Forelimb muscle (tissue), 1 donor: ENCODE data around the gene HMX1. TPM values are rescaled to one million over a fixed set of nuclear protein-coding genes. Genes with fewer than 3 reads are reported as not detected.

ENCODE experiments used
- DNase-seq: peaks from one replicate; pipeline ENCODE4 v3.0.0-alpha.2; 2013; ENCODE audit warnings: low read depth
- polyA plus RNA-seq: library from polyadenylated mRNA; unstranded; fragments of 120-200 nt; gene quantifications from one replicate; pipeline ENCODE4 v1.2.1, GENCODE V29; 2013; ENCODE audit not compliant: insufficient read length

The HMX1 gene
- polyA plus RNA-seq, 1 donor: 0.14 TPM

GRCh38 chr4:8893227-8893623 lies 21.6 kb upstream of the HMX1 start:
- no peak for DNase-seq

GRCh38 chr4:8892556-8893226 lies 21.1 kb upstream of the HMX1 start:
- no peak for DNase-seq

- no peak for DNase-seq
Observed at GRCh38 chr4:8891646-8892555, 20.3 kb upstream of the HMX1 start.

- DNase-seq: no peak
Observed at GRCh38 chr4:8891255-8891645, 19.6 kb upstream of the HMX1 start.

- no peak for DNase-seq
Observed at GRCh38 chr4:8888856-8889255, 17.2 kb upstream of the HMX1 start.

GRCh38 chr4:8886612-8887406 lies 15.2 kb upstream of the HMX1 start:
- DNase-seq: no peak

GRCh38 chr4:8882239-8882638 lies 10.6 kb upstream of the HMX1 start:
- no peak for DNase-seq

- no peak for DNase-seq
Observed at GRCh38 chr4:8880851-8881250, 9.2 kb upstream of the HMX1 start.

- no peak for DNase-seq
Observed at GRCh38 chr4:8879574-8879973, 7.9 kb upstream of the HMX1 start.

- no peak for DNase-seq
Observed at GRCh38 chr4:8878421-8878820, 6.8 kb upstream of the HMX1 start.

GRCh38 chr4:8877780-8878040 lies 6.1 kb upstream of the HMX1 start:
- no peak for DNase-seq

GRCh38 chr4:8876982-8877779 lies 5.5 kb upstream of the HMX1 start:
- DNase-seq: no peak

GRCh38 chr4:8874896-8875680 lies 3.4 kb upstream of the HMX1 start:
- no peak for DNase-seq

- no peak for DNase-seq
Observed at GRCh38 chr4:8874003-8874895, 2.6 kb upstream of the HMX1 start.

GRCh38 chr4:8872402-8873291 lies 1.0 kb upstream of the HMX1 start:
- no peak for DNase-seq

GRCh38 chr4:8870647-8871416 lies 807 bp downstream of the HMX1 start:
- DNase-seq: no peak

GRCh38 chr4:8869898-8870646 lies 1.6 kb downstream of the HMX1 start:
- no peak for DNase-seq
